ENCODE results near the gene FXN. TPM values are rescaled to one million over a fixed set of nuclear protein-coding genes. Genes with fewer than 3 reads are reported as not detected.
"Not testable (repeated sequence)": the region's sequence is repeated elsewhere in the genome, so short reads cannot be mapped to it uniquely, and the experiment has no call there.

The FXN gene
- total RNA-seq (2014; rRNA removed; shearing (Covaris generic); ENCODE audit: low replicate concordance): 8.3 and 26.3 TPM in 2 replicates

DNA sequence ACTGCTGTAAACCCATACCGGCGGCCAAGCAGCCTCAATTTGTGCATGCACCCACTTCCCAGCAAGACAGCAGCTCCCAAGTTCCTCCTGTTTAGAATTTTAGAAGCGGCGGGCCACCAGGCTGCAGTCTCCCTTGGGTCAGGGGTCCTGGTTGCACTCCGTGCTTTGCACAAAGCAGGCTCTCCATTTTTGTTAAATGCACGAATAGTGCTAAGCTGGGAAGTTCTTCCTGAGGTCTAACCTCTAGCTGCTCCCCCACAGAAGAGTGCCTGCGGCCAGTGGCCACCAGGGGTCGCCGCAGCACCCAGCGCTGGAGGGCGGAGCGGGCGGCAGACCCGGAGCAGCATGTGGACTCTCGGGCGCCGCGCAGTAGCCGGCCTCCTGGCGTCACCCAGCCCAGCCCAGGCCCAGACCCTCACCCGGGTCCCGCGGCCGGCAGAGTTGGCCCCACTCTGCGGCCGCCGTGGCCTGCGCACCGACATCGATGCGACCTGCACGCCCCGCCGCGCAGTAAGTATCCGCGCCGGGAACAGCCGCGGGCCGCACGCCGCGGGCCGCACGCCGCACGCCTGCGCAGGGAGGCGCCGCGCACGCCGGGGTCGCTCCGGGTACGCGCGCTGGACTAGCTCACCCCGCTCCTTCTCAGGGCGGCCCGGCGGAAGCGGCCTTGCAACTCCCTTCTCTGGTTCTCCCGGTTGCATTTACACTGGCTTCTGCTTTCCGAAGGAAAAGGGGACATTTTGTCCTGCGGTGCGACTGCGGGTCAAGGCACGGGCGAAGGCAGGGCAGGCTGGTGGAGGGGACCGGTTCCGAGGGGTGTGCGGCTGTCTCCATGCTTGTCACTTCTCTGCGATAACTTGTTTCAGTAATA lies at the start of gene FXN:
TSS of gene FXN (plus strand) at position 315 of the 871 bp plus-strand sequence. CDS start at position 346, 31 bp downstream.
- peak within 1 kb of the TSS; percentile 86 for H3K4me2 ChIP-seq (ENCODE audit: low read depth, low read length, poor library complexity, severe bottlenecking)
- peak within 1 kb of the TSS; percentile 72 for H3K4me3 ChIP-seq (ENCODE audit: low read length)
- H3K9ac ChIP-seq (ENCODE audit: low read length): peak within 1 kb of the TSS; percentile 74
- peak within 1 kb of the TSS; percentile 39; the same call in 1 of the 2 replicates for H2AFZ ChIP-seq (ENCODE audit: low read length)
- peak; percentile 91 for DNase-seq
- H4K20me1 ChIP-seq (ENCODE audit: insufficient read depth, low read depth, low read length): no peaks in the 10 kb centered on the region
- H3K36me3 ChIP-seq (ENCODE audit: insufficient read depth, low read length): no peaks in the 10 kb centered on the region
- H3K27me3 ChIP-seq (ENCODE audit: low read length): no peaks in the 10 kb centered on the region
- peaks cover 6% of the 10 kb centered on the region for H3K4me1 ChIP-seq (ENCODE audit: low read length)
- no peaks in the 10 kb centered on the region for H3K9me2 ChIP-seq (replicated peaks; ENCODE audit: insufficient read depth, low read length)
- H3K79me2 ChIP-seq (ENCODE audit: low read length): peaks cover 45% of the 10 kb centered on the region
- no peak within 1 kb of the TSS for H3K27ac ChIP-seq (ENCODE audit: low read length)
- no peaks in the 10 kb centered on the region for H3K9me3 ChIP-seq (ENCODE audit: low read length)

DNA sequence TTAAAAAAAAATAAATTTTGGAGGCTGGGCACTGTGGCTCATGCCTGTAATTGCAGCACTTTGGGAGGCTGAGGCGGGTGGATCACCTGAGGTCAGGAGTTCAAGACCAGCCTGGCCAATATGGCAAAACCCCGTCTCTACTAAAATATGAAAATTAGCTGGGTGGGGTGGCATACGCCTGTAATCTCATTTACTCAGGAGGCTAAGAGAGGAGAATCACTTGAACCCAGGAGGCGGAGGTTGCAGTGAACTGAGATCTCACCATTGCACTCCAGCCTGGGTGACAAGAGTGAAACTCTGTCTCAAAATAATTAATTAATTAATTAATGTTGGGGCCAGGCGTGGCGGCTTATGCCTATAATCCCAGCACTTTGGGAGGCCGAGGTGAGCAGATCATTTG lies 48.6 kb upstream of the FXN start:
- H3K9me2 ChIP-seq (replicated peaks; ENCODE audit: insufficient read depth, low read length); H3K9me3 ChIP-seq (ENCODE audit: low read length); H2AFZ ChIP-seq (ENCODE audit: low read length); H3K27ac ChIP-seq (ENCODE audit: low read length); DNase-seq; H3K4me1 ChIP-seq (ENCODE audit: low read length); H3K79me2 ChIP-seq (ENCODE audit: low read length); H3K4me2 ChIP-seq (ENCODE audit: low read depth, low read length, poor library complexity, severe bottlenecking); H3K27me3 ChIP-seq (ENCODE audit: low read length); H3K9ac ChIP-seq (ENCODE audit: low read length); H4K20me1 ChIP-seq (ENCODE audit: insufficient read depth, low read depth, low read length); H3K36me3 ChIP-seq (ENCODE audit: insufficient read depth, low read length); H3K4me3 ChIP-seq (ENCODE audit: low read length): not testable (repeated sequence)

DNA sequence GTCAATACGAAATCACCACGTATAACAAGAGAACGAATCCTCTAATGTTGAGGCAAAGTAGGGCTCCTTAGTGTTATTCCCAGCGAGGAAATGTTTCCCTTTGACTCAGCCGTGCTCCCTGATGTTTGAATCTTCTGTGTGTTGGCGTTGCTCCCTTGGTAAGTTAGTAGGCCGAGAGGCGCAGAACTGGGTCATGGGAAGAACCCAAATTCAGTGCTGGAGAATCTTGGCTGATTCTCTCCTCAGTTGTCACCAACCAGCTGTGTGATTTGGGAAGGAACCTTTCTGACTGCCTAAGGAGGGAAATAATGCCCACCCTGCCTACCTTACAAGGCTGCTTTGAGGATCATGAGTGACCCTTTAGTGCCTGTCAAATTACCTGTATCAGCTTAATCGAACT lies 44.1 kb upstream of the FXN start:
- H3K36me3 ChIP-seq (ENCODE audit: insufficient read depth, low read length): no peaks in the 10 kb centered on the region
- H3K9me2 ChIP-seq (replicated peaks; ENCODE audit: insufficient read depth, low read length): no peaks in the 10 kb centered on the region
- H4K20me1 ChIP-seq (ENCODE audit: insufficient read depth, low read depth, low read length): no peaks in the 10 kb centered on the region
- H3K4me1 ChIP-seq (ENCODE audit: low read length): no peaks in the 10 kb centered on the region
- H3K27ac ChIP-seq (ENCODE audit: low read length): no peak overlapping the region
- H3K9me3 ChIP-seq (ENCODE audit: low read length): no peaks in the 10 kb centered on the region
- no peaks in the 10 kb centered on the region for H3K27me3 ChIP-seq (ENCODE audit: low read length)
- no peak overlapping the region for H3K9ac ChIP-seq (ENCODE audit: low read length)
- no peak overlapping the region for H3K4me3 ChIP-seq (ENCODE audit: low read length)
- no peak overlapping the region for H2AFZ ChIP-seq (ENCODE audit: low read length)
- H3K4me2 ChIP-seq (ENCODE audit: low read depth, low read length, poor library complexity, severe bottlenecking): no peak overlapping the region
- DNase-seq: no peak
- H3K79me2 ChIP-seq (ENCODE audit: low read length): no peaks in the 10 kb centered on the region

DNA sequence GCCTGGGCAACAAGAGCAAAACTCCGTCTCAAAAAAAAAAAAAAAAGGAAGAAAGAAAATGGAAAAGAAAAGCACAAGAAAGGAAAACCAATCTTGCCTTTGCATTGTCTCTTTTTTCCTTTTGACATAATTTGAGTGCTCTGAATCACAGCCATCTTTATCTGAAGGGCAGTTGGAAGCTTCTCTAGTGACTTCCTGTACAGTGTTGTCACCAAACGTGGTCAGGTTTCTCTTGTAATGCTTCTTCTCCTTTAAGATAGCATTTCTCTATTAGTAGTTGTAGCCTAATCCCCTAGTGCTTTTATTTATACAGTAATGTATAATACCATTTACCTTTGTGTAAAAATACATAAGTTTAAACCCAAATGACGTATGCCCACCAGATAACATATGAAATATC lies 39.8 kb upstream of the FXN start:
- no peaks in the 10 kb centered on the region for H3K9me3 ChIP-seq (ENCODE audit: low read length)
- DNase-seq: no peak
- H3K4me2 ChIP-seq (ENCODE audit: low read depth, low read length, poor library complexity, severe bottlenecking): no peak overlapping the region
- H3K27ac ChIP-seq (ENCODE audit: low read length): no peak overlapping the region
- H3K9me2 ChIP-seq (replicated peaks; ENCODE audit: insufficient read depth, low read length): no peaks in the 10 kb centered on the region
- H4K20me1 ChIP-seq (ENCODE audit: insufficient read depth, low read depth, low read length): no peaks in the 10 kb centered on the region
- H3K4me3 ChIP-seq (ENCODE audit: low read length): no peak overlapping the region
- H3K79me2 ChIP-seq (ENCODE audit: low read length): no peaks in the 10 kb centered on the region
- H2AFZ ChIP-seq (ENCODE audit: low read length): no peak overlapping the region
- H3K36me3 ChIP-seq (ENCODE audit: insufficient read depth, low read length): no peaks in the 10 kb centered on the region
- H3K4me1 ChIP-seq (ENCODE audit: low read length): no peaks in the 10 kb centered on the region
- no peak overlapping the region for H3K9ac ChIP-seq (ENCODE audit: low read length)
- no peaks in the 10 kb centered on the region for H3K27me3 ChIP-seq (ENCODE audit: low read length)

DNA sequence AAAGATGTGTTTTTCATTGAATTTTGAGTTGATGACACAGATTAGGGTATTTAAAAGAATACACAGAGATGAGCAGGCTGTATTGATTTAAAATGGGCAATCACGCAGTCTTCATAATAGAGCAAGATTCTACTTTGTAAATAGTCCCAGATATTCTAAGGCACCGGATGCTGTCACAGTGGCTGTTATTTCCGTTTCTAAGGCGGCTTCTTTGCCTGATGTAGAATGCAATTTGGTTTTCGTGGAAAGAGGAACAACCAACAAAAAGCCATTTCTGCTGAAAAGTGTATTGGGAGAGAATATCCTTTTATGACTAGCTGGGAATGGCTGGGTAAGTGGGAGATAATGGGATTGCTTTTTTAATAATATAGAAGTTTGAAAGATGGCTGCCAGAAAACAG lies 39.1 kb upstream of the FXN start:
- Histone ChIP-seq H3K9ac (ENCODE audit: low read length) (no peak overlapping the region), H3K4me1 (ENCODE audit: low read length) (no peaks in the 10 kb centered on the region), H4K20me1 (ENCODE audit: insufficient read depth, low read depth, low read length) (no peaks in the 10 kb centered on the region), H2AFZ (ENCODE audit: low read length) (0 out of 2 replicates have a peak overlapping the region, but pooled peaks have one; percentile 11), H3K9me2 (replicated peaks; ENCODE audit: insufficient read depth, low read length) (no peaks in the 10 kb centered on the region), H3K27ac (ENCODE audit: low read length) (no peak overlapping the region), H3K4me3 (ENCODE audit: low read length) (no peak overlapping the region), H3K36me3 (ENCODE audit: insufficient read depth, low read length) (no peaks in the 10 kb centered on the region), H3K9me3 (ENCODE audit: low read length) (no peaks in the 10 kb centered on the region), H3K79me2 (ENCODE audit: low read length) (no peaks in the 10 kb centered on the region), H3K4me2 (ENCODE audit: low read depth, low read length, poor library complexity, severe bottlenecking) (no peak overlapping the region), H3K27me3 (ENCODE audit: low read length) (no peaks in the 10 kb centered on the region)
- DNase-seq: no peak

DNA sequence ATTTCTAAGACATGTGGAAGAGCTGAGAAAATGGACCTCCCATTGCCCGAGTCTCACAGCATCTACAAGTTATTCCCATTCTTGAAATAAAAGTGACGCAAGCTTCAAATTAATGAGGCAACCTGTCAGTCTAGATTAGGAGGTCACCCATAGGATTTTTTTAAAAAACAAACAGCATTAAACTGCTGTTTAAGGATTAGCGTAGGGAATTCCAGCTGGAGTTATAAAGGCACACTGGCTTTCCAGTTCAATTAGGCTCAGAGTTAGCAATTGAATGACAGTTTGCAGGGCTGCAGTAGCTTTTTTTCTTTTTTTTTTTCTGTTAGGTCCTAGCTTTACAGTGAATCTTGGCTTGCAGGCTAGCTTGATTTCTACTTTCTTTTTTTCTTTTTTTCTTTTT lies 37.9 kb upstream of the FXN start:
- no peaks in the 10 kb centered on the region for H3K79me2 ChIP-seq (ENCODE audit: low read length)
- H3K4me3 ChIP-seq (ENCODE audit: low read length): no peak overlapping the region
- H3K36me3 ChIP-seq (ENCODE audit: insufficient read depth, low read length): no peaks in the 10 kb centered on the region
- no peaks in the 10 kb centered on the region for H3K4me1 ChIP-seq (ENCODE audit: low read length)
- no peak overlapping the region for H2AFZ ChIP-seq (ENCODE audit: low read length)
- H3K9me3 ChIP-seq (ENCODE audit: low read length): no peaks in the 10 kb centered on the region
- no peaks in the 10 kb centered on the region for H4K20me1 ChIP-seq (ENCODE audit: insufficient read depth, low read depth, low read length)
- no peaks in the 10 kb centered on the region for H3K9me2 ChIP-seq (replicated peaks; ENCODE audit: insufficient read depth, low read length)
- H3K27me3 ChIP-seq (ENCODE audit: low read length): no peaks in the 10 kb centered on the region
- no peak overlapping the region for H3K4me2 ChIP-seq (ENCODE audit: low read depth, low read length, poor library complexity, severe bottlenecking)
- no peak for DNase-seq
- no peak overlapping the region for H3K9ac ChIP-seq (ENCODE audit: low read length)
- no peak overlapping the region for H3K27ac ChIP-seq (ENCODE audit: low read length)

DNA sequence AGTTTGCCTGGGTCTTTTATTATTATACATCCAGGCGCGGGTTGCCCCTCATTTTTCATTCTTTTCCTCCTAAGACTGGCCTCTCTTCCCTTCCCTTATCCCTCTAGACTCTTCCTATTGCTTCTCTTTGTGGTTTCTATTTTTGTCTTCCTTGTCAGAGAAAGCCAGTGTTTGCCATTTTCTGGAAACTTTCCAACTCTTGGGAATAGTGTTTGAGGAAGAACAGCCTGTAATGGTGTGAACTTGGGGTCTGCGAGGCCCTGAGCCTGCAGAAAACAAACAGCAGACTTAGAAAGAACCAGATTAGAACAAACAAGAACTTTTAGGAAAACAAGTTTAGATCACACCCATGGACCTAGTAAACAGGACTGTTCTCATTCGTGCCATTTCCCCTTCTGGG lies 37.2 kb upstream of the FXN start:
- no peaks in the 10 kb centered on the region for H4K20me1 ChIP-seq (ENCODE audit: insufficient read depth, low read depth, low read length)
- no peak overlapping the region for H2AFZ ChIP-seq (ENCODE audit: low read length)
- H3K9ac ChIP-seq (ENCODE audit: low read length): no peak overlapping the region

DNA sequence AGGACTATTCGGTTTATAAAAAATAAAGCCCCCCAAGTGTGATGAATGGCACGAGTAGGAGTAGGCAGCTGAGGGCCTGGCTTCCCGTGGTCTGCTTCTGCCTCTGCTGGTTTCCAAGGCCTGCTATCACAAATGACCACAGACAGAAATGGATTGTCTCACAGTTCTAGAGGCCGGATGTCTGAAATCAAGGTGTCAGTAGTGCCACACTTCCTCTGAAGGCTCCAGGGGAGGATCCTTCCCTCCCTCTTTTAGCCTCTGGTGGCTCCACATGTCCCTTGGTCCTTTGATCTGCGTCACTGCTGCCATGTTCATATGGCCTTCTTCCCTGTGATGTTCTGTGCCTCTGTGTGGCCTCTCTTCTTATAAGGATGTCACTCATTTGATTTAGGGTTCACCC lies 36.7 kb upstream of the FXN start:
- no peak overlapping the region for H3K27ac ChIP-seq (ENCODE audit: low read length)
- no peak overlapping the region for H3K4me2 ChIP-seq (ENCODE audit: low read depth, low read length, poor library complexity, severe bottlenecking)
- no peaks in the 10 kb centered on the region for H3K9me3 ChIP-seq (ENCODE audit: low read length)
- H4K20me1 ChIP-seq (ENCODE audit: insufficient read depth, low read depth, low read length): no peaks in the 10 kb centered on the region
- no peak for DNase-seq
- no peaks in the 10 kb centered on the region for H3K4me1 ChIP-seq (ENCODE audit: low read length)
- no peaks in the 10 kb centered on the region for H3K79me2 ChIP-seq (ENCODE audit: low read length)
- no peaks in the 10 kb centered on the region for H3K36me3 ChIP-seq (ENCODE audit: insufficient read depth, low read length)
- H3K4me3 ChIP-seq (ENCODE audit: low read length): no peak overlapping the region
- H3K9me2 ChIP-seq (replicated peaks; ENCODE audit: insufficient read depth, low read length): no peaks in the 10 kb centered on the region
- no peak overlapping the region for H3K9ac ChIP-seq (ENCODE audit: low read length)
- H3K27me3 ChIP-seq (ENCODE audit: low read length): no peaks in the 10 kb centered on the region
- H2AFZ ChIP-seq (ENCODE audit: low read length): no peak overlapping the region

More for the DNA sequence above, 37.2 kb upstream of the FXN start:
- Histone ChIP-seq H3K4me1 (ENCODE audit: low read length) (no peaks in the 10 kb centered on the region), H3K4me3 (ENCODE audit: low read length) (no peak overlapping the region), H3K27me3 (ENCODE audit: low read length) (no peaks in the 10 kb centered on the region), H3K36me3 (ENCODE audit: insufficient read depth, low read length) (no peaks in the 10 kb centered on the region), H3K4me2 (ENCODE audit: low read depth, low read length, poor library complexity, severe bottlenecking) (no peak overlapping the region), H3K79me2 (ENCODE audit: low read length) (no peaks in the 10 kb centered on the region), H3K27ac (ENCODE audit: low read length) (no peak overlapping the region), H3K9me3 (ENCODE audit: low read length) (no peaks in the 10 kb centered on the region), H3K9me2 (replicated peaks; ENCODE audit: insufficient read depth, low read length) (no peaks in the 10 kb centered on the region)
- no peak for DNase-seq
